GM11168 (cell line): ENCODE results near the gene CPNE7.
"Not testable (repeated sequence)": the region's sequence is repeated elsewhere in the genome, so short reads cannot be mapped to it uniquely, and the experiment has no call there.

Experiments
- in situ Hi-C: fragments of 300-500 bp; cut with MboI; formaldehyde crosslinking; loops from one replicate; pipeline ENCODE4 v1.12.0; 2022; ENCODE audit warnings: low sequenced_read_pairs; ENCODE audit not compliant: unreplicated experiment

Gene CPNE7

DNA sequence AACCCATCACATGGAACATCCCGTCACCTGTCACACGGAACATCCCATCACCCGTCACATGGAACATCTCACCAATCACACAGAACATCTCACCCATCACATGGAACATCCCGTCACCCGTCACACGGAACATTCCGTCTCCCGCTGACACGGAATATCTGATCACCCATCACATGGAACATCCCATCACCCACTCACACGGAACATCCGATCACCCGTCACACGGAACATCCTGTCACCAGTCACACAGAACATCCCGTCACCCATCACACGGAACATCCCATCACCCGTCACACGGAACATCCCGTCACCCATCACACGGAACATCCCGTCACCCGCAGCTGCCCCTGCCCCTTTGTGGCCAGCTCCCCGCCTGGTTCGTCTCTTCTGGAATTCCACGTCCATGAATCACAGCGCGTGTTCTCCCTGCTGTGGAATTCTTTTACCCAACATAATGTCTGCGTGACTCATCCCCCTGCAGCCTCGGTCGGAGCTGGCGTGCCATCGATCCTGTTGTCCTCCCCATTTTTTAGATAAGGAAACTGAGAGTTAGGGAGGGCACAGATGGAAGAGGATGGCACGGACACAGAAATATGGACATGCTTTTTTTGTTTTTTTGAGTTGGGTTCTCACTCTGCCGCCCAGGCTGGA is 5.6 kb downstream of the CPNE7 start:
- in situ Hi-C loops = no loop called here

DNA sequence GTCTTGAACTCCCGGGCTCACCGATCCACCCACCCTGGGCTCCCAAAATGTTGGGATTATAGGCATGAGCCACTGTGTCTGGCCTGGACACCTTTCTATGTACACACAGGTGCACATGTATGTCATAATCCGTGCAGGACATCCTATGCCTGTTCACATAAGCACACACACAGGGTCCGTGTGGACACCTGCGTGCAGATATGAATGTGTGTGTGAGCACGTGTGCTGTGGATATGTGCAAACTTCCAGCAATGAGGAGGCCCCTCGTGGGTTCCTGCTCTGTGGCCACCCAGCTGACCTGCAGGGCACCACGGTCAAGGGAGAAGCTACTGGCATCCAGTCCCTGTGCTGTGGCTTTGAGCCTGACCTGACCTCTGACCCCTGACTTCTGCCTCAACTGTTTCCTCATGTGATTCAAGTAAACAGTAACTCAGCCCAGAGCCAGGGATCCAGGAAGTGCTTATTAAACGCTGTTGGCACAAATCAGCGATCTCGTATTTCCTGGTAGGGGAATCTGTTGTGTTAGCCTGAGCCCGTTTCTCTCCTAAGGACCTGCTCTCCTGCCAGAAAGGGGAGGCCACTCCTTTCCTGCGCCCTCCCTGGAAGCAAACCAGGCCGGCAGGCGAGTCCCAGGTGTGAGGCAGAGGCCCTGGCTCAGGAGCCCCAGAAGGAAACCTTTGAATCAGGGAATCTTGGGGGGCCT is 6.5 kb downstream of the CPNE7 start:
- in situ Hi-C loops = no loop called here

DNA sequence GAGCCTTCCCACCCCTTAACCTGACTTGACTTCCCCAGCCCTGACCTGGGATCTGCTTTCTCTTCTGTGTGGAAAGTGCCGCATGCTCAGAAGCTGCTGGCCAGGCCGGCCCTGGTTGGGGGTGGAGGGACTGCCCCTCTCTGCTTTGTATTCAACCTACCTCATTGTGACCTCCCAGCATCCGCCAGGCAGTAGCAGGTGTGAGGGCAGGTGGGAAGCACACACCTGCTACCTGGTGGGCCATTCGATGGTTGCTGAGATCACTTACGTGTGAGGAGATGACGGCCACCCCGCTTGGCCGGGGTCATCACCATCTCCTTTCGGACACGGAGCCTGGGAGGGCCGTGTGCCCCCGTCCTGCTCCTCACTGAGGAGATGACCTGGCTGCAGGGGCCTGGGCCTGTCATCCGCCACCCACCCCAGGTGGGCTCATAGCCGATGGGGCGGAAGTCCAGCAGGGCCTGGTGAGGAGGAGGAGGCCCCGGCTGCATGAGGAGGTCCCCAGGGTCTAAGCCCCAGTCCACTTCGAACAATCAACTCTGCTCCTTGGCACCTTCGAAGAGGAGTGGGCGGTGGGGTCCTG is 7.1 kb downstream of the CPNE7 start:
- in situ Hi-C loops = no loop called here

DNA sequence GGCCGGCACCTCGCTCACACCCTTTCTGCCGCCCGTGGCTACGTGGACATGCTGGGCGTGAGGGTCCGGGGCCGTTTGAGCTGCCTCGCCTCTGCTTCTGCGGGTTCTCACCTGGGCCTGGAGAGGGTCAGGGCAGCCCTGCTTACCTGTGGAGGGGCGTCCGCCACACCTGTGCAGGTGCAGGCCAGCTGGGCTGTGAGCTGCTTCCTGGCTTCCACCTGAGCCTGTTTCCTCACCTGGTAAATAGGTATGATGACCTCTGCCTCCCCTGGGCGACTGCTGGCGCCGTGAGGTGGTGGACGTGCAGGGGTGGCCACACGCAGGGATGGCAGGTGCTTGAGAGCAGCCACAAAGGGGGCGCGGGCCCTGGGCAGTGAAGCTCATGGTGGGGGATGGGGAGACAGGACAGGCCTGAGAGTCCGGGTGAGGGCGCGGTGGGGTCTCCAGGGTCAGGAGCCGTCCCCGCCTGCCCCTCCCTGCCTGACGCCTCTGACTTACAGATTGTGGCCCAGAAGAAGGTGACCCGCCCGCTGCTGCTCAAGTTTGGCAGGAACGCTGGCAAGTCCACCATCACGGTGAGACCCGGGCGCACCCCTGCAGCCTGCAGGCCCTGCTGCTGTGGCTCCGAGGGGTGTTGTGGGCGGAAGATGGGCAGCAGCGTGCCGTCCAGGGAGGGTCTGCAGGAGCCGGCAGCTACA is 7.8 kb downstream of the CPNE7 start:
- in situ Hi-C loops = no loop called here

DNA sequence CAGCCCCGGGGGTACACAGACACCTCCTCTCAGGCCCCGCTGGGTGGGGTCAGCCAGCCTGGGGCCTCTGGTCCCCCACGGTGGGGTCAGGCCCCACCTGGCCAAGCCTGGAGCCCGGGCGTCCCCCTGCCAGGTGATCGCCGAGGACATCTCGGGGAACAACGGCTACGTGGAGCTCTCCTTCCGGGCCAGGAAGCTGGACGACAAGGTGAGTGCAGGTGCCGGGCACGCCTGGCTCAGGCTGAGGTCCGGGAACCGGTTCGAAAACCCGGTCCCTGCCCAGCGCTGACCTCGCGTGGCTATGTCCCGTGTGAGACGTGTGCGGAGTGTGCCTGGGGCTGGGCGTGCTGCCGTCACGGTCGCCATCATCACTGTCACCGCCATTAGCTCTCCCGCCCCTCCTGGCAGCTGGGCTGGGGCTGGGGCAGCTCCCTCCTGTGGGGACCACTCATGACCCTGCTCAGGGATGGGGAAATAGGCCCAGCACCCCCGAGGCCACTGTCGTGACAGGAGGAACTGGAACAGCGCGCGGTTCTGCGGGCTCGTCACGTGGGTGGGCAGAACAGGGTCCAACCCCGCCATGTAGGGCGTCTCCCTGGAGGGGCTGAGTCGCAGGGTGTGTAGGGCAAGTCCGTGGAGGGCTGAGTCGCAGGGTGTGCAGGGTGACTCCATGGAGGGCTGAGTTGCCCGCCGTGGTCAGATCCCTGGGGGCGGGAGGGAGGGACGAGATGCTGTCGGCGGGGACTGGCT is 8.5 kb downstream of the CPNE7 start:
- in situ Hi-C loops = no loop called here

DNA sequence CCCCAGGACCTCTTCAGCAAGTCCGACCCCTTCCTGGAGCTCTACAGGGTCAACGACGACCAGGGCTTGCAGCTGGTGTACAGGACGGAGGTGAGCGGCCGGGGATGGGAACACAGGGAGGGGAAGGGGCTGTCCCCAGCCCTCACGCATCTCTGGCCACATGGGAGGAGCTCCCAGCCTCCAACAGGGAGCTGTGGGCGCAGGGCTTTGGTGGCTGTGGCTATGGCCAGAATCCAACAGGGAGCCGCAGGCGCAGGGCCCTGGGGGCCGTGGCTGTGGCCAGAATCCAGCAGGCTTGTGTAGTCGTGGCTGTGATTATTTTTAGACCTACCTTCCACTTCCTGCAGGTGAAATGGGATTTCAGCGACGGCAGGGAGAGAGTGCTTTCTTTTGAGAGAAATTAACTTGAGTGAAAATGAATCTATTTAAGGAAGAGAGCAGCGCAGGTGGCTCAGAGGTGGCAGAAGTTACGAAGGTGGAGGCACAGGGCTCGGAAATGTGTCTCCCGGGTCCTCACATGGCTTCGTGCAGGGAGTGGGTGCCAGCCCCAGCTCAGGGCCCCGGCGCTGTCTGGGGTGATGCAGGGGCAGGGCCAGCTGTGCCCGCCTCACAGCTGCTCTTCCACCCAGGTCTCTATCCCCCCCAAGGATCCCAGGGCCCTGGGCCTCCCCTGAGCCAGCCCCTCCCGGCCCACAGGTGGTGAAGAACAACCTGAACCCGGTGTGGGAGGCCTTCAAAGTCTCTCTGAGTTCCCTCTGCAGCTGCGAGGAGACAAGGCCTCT is 9.4 kb downstream of the CPNE7 start:
- in situ Hi-C loops = no loop called here

DNA sequence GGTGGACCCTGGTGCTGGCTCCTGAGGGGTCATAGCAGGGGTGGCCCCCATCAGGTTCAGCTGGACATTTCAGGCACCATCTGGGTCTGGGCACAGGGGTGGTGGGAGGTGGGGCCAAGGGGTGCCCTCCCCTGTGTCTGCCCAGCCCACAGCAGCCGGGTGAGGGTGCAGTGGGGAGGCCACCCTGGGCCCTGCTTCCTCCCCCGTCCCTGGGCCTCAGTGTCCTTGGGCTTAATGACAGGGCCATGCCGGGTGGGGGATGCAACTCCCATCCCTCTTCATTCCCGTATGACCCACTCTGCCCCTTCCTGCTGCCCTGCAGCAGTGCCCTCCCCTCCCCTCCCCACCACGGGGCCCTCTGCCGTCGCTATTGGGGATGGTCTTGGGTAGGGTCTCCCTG is 10.7 kb downstream of the CPNE7 start:
- in situ Hi-C loops = no loop called here

DNA sequence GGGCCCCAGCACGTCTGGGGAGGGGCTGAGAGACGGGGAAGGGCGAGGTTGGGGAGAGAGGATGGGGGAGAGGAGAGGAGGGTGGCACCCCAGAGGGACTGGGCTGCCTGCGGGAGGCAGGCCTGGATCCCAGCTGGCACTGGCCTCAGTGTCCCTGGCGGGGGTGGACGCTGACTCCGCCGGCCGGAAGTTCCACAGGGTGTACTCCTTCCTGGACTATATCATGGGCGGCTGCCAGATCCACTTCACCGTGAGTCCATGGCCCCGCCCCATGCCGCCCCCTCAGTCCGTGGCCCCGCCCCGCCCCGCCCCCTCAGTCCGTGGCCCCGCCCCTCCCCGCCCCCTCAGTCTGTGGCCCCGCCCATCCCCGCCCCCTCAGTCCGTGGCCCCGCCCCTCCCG is 11.3 kb downstream of the CPNE7 start:
- in situ Hi-C loops = no loop called here

DNA sequence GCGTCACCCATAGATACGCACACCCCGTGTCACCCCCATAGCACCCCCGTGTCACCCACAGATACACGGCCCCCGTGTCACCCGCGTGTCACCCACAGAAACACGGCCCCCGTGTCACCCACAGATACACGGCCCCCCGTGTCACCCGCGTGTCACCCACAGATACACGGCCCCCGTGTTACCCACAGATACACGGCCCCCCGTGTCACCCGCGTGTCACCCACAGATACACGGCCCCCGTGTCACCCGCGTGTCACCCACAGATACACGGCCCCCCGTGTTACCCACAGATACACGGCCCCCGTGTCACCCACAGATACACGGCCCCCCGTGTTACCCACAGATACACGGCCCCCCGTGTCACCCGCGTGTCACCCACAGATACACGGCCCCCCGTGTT is 12.1 kb downstream of the CPNE7 start:
- in situ Hi-C loops = not testable (repeated sequence)

DNA sequence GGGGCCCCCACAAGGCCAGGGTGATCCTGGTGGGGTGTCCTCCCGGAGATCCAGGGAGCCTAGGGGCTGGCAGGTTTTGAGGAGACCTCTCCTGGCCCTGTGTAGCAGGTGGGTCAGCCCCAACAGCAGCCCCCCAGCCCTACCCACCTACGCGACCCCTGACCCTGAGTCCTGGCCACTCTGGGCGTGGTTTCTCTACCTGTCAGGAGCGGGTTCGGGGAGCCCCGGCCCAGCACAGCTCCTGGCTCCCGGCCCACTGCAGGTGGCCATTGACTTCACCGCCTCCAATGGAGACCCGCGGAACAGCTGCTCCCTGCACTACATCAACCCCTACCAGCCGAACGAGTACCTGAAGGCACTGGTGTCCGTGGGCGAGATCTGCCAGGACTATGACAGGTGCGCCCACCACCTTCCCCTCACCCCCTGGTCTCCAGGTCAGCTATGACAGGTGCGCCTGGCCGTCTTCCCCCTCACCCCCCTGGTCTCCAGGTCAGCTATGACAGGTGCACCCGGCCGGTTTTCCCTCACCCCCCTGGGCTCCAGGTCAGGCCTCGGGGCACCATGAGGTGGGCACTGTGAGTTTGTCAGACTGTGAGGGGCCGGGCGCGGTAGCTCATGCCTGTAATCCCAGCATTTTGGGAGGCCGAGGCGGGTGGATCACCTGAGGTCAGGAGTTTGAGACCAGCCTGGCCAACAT is 13.0 kb downstream of the CPNE7 start:
- in situ Hi-C loops = no loop called here

DNA sequence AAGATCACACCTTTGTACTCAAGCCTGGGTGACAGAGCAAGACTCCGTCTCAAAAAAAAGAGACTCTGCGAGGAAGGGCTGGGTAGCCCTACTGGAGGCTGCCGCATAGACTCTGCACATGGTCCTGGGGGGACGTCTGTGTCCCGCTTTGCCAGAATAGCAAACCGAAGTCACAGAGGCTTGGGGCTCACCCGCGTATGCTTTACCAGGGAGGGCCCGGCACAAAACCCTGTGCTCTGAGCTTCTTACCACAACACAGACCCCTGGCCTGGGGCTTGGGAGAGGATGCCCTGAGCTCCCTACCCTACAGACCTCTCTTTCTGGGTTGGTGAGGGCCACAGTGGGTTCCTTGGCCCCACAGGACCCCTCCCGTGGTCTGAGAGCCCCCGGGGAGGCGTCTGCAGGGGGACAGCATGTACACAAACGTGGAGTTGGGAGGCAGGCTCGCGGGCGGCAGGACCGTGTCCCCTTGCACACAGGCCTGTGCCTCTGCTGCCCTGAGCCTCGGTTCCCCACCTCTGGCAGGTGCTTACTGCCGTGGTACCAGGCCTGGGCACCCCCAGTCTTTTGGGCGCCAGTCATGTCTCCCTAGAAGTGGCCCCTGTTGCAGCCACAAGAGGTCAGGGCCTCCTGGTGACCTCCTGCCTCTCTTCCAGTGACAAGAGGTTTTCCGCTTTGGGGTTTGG is 13.8 kb downstream of the CPNE7 start:
- in situ Hi-C loops = no loop called here

DNA sequence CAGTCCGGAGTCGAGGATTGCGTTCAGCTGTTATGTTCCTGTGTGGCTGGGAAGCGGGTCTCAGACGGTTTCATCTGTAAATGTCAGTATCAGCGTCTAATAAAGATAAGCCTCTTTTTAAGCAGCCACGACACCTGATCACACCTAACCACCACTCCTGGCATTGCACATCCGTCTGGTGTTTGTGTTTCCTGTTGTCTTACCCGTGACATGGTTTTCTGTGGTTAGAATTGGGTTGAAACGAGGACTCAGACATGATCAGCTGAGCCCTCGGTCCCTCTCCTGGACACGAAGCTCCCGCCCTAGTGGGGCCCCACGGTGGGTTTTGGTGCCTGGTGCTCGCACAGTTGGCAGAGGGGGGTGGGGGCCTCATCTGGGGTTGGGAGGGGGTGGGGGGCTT is 18.3 kb downstream of the CPNE7 start:
- in situ Hi-C loops = no loop called here

DNA sequence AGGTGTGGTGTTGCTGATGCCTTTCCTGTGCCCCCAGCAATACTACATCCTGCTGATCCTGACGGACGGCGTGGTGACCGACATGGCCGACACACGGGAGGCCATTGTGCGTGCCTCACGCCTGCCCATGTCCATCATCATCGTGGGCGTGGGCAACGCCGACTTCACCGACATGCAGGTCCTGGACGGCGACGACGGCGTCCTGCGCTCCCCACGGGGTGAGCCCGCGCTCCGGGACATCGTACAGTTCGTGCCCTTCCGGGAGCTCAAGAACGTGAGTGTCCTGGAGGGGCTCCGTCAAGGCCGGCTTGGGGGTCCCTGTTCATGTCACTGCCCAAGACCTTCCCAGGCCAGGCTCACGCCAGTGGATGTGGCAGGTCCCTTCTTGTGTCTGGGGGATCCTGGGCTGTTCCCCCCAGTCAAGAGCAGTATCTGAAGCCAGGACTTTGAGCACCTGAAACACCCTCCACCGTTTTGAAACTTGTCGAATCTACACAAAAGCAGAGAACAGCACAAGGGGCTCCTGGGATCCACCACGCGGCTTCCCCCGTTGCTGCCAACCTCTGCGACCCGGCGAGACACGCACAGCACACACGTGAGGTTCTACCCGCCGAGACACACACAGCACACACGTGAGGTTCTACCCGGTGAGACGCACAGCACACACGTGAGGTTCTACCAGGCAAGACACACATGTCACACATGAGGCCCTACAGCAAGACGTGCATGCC is 19.9 kb downstream of the CPNE7 start:
- in situ Hi-C loops = no loop called here

DNA sequence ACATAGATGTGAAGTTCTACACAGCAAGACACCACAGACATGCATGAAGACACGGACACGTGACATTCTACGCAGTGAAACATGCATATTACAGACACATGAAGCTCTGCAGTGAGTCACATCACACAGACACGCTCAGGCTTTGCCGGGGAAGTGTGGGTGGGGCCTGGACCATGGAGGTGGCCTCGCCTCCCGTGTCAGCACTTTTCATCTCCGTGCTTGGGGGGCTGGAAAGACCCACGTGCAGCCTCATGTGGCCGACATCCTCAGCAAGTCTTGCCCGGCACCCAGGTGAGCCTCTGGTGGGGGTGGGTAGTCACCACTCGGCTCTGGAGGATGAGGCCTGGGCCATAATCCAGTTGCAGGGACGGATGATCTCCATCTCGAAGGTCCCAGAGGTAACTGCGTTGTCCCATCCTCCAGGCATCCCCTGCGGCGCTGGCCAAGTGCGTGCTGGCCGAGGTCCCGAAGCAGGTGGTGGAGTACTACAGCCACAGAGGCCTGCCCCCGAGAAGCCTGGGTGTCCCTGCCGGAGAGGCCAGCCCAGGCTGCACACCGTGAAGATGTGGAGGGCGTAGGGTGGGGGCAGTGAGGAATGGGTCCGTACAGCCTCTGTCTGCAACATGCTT is 20.6 kb downstream of the CPNE7 start:
- in situ Hi-C loops = no loop called here

DNA sequence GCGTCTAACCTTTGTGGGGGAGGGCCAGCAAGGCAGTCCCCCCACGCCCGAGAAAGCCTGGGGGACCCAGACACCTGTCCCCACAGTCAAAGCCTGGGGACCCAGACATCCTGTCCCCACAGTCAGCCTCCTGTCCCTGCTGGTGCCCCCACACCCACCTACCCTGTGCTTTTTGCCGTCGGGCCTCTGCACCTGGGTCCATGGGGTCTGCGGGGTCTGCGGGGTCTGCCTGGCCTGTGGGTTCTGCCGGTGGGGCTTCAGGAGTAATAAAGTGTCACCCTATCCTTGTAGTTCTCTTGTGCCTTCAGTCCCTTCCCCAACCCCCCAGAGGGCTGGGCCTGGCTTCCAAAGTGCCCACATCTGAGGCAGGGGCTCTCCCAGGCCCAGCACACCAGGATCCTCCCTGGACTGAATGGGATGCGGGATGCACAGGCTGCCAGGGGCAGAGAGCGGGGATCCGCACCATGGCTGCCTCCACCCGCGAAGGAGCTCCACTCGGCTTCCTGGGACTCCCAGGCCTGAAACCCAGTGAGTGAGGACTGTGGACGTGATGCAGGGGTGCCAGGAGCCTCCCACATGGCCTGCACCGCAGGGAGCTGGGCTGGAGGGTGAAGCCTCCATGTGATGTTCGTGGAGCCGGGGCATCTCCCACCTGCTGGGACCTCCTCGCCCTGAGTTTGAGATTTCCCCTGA is 21.5 kb downstream of the CPNE7 start:
- in situ Hi-C loops = no loop called here

DNA sequence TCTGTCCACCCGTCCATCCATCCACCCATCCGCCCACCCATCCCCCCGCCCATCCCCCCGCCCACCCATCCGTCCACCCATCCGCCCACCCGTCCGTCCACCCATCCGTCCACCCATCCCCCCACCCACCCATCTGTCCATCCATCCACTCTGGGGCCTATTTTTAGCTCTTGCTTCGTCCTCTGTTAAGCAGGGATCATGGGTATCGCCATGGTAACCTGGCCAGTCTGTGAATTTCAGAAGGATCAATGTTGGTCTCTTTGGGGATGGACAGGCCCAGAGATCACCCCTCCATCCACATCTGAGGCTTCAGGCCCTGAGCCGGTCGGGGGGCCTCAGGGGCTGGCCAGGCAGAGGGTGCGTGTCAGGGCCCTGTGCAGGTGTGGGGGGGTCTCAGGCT is 22.6 kb downstream of the CPNE7 start:
- in situ Hi-C loops = no loop called here

DNA sequence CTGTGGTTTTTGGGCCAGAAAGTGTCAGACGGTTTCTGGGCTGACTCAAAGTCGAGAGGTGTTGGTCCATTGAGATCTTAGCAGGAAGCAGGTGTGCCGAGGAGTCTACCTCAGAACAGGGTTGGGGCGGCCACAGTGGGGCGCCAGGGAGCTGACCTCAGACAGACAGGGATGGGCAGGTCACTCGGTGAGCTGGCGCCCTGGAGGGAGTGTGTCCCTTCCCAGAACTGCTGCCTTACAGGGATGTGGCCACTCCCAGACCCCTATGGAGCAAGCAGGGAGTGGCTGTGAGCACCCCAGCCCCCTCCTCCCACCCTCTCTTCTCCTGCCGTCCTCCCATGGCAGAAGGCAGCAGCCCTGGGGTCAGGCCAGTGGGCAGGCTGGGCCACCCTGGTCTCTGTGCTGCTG is 23.9 kb downstream of the CPNE7 start:
- in situ Hi-C loops = no loop called here
